ENCODE measurements around the gene IGFBP3.
A peak's percentile ranks its signal among the peaks of the same experiment; 100 is the strongest.
"Not testable (repeated sequence)": the region's sequence is repeated elsewhere in the genome, so short reads cannot be mapped to it uniquely, and the experiment has no call there.

The IGFBP3 gene, protein sequence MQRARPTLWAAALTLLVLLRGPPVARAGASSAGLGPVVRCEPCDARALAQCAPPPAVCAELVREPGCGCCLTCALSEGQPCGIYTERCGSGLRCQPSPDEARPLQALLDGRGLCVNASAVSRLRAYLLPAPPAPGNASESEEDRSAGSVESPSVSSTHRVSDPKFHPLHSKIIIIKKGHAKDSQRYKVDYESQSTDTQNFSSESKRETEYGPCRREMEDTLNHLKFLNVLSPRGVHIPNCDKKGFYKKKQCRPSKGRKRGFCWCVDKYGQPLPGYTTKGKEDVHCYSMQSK

DNA sequence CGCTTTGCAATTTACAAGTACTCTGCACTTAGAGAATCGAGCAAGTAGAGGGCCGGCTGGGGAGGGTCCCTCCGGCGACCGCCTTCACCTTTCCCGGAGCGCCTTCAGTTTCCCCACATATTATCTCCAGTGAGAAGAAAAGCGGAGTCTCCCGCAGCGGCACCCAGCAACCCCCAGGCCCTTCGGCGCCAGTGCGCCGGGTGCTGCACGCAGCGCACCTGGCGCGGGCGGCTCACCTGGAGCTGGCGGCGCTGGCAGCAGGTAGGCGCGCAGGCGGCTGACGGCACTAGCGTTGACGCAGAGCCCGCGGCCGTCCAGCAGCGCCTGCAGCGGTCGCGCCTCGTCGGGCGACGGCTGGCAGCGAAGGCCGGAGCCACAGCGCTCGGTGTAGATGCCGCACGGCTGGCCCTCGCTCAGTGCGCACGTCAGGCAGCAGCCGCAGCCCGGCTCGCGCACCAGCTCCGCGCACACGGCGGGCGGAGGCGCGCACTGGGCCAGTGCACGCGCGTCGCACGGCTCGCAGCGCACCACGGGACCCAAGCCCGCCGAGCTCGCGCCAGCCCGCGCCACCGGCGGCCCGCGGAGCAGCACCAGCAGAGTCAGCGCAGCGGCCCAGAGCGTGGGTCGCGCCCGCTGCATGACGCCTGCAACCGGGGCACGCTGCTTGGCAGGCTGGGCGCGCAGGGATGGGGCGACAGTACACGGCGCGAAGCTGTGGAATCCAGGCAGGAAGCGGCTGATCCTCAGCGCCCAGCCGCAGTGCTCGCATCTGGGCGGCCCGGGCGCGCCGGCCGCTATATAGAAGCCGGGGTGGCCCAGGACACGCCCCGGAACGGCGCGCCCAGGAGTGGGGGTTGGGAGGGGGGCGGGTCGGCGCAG lies at the start of gene IGFBP3:
Gene IGFBP3 (minus strand): TSS at position 771 of the 879 bp plus-strand sequence. CDS start 132 bp downstream, at position 639.
- DNase-seq = no peak

DNA sequence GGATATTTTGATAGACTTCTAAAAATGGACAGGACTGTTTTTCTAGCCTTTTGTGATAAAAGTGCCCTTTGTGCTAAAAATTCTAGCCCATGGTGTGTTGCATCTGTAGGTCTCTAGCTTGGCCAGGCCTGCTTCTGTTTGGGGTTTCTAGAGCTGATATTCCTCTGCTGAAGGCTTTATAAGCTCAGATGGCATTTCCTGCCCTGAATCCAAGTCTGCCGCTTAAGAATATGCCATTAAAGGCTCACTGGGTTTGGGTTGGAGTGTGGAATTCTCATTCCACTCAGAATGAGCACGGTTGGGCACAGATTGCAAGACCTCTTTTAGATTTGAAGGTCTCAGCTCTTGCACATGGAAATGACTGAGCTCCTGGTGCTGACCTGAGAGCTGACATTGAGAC lies 49.4 kb upstream of the IGFBP3 start:
- DNase-seq = no peak

- DNase-seq = no peak
Measured at GRCh38 chr7:45969940-45970339, 48.9 kb upstream of the IGFBP3 start.

- no peak for DNase-seq
Measured at GRCh38 chr7:45968856-45969541, 47.9 kb upstream of the IGFBP3 start.

- no peak for DNase-seq
Measured at GRCh38 chr7:45968312-45968711, 47.2 kb upstream of the IGFBP3 start.

DNA sequence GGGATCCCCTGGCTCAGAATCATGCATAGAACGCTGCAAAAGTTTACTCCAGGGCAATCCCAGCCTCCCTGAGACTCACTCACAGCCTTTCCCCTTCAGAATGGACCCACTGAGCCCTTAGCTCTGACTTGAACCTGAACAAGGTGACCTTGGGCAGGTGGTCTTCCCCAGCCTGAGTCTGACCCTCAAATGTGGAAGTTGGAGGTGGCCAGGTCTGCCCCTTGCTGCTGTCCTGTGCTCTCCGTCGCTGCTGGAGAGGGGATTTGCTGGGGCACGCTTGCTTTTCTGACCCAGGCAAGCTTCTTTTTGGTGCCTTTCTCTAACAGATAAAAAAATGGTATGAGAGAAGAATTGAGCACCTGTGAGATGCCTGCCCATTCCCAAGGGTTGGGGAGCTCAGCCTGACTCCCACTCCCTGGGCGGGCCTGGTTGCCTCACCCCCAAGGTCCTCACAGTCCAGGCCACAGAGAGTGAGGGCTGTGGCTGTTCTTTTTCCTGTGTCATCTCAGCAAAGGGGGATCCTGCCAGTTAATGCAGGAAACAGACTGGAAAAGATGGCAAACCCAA lies 46.6 kb upstream of the IGFBP3 start:
- DNase-seq = no peak

DNA sequence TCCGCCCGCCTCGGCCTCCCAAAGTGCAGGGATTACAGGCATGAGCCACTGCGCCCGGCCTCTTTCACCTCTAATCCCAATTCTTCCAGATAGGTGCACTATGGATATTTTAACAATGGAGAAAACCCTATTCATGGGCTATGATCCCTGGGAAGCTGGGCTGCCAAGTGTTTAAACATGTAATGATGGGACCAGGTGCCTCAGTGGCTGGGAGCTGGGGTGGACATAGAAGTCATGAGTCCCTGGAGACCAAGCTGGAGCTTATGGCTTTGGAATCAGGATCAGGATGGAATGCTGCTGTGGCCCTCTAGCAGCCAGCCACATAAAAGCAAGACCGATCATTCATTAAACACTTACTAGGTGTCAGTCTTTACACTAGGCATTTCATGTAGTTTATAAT lies 41.8 kb upstream of the IGFBP3 start:
- DNase-seq = no peak

- DNase-seq = no peak
Measured at GRCh38 chr7:45957721-45958120, 36.6 kb upstream of the IGFBP3 start.

DNA sequence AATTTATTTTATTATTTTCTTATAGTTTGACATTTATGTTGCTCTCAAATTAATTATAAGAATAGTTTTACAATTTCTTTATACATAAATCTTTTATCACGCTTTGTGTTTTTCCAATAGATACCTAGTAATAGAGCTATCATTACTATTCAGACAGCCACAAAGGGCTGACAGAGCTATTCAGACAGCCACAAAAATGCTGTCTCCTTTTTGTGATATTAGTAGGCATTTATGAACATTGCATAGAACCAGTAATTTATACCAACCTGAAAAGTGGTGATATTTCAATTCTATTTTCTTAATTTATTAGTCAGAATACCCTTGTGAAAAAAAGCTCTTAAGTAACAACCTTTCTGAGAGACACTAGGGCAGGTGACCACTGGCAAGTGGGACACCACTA lies 34.2 kb upstream of the IGFBP3 start:
- DNase-seq = no peak

DNA sequence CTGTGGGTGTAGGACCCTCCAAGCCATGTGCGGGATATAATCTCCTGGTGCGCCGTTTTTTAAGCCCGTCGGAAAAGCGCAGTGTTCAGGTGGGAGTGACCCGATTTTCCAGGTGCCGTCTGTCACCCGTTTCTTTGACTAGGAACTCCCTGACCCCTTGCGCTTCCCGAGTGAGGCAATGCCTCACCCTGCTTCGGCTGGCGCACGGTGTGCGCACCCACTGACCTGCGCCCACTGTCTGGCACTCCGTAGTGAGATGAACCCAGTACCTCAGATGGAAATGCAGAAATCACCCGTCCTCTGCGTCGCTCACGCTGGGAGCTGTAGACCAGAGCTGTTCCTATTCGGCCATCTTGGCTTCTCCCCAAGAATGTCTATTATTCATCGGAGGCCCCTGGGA lies 32.0 kb upstream of the IGFBP3 start:
- DNase-seq = not testable (repeated sequence)

DNA sequence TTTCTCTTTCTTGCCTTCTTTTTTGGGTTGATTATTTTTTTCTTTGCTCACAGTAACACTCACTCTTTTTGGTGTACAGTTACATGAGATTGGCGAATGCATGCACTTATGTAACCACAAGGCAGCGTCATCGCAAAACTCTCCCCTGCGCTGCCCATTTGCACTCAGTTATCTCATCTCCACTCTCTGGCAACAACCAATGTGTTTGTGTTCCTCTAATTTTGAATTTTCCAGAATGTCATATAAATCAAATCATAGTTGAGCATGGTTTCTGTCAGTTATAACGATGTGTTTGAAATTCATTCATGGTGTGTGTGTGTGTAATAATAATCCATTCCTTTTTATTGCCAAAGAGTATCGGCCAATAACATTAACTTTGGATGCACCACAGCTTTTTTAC lies 23.0 kb upstream of the IGFBP3 start:
- DNase-seq = no peak

DNA sequence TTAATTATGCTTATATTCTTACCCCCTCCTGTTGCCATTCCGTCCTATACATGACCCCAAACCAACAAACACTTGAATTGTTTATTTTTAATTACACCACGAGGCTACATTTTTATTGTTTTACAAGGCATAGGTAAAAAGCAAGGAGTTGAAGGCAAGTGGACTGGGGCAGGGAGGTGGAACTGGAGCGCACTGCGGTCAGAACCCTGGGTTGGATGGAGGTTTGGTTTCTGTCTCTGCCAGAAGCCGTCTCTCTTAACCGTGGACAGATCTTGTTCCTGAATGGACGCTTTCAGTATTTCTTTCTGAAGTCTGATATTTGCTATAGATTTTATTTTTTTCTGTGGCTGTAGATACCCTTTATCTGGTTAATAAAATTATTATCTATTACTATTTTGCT lies 19.9 kb upstream of the IGFBP3 start:
- DNase-seq = no peak

- DNase-seq = not testable (repeated sequence)
Measured at GRCh38 chr7:45940237-45940781, 19.2 kb upstream of the IGFBP3 start.

- no peak for DNase-seq
Measured at GRCh38 chr7:45939574-45939973, 18.5 kb upstream of the IGFBP3 start.

- DNase-seq = no peak
Measured at GRCh38 chr7:45938626-45939302, 17.7 kb upstream of the IGFBP3 start.

DNA sequence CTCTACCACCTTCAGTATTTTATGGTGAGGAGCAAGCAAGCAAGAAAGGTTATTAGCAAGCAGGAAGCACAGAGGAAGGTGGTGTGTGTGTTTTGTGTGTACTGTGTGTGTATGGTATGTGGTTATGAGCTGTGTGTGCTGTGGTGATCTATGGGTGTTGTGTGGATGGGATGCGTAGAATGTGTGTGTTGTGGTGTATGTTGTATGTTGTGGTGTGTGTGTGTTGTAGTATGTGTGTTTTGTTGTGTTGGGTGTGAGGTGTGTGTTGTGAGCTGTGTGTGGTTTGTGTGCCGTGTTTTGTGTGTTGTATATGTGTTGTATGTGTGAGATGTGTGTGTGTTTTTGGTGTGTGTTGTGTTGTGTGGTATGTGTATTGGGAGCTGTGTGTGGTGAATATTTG lies 16.8 kb upstream of the IGFBP3 start:
- DNase-seq = no peak

DNA sequence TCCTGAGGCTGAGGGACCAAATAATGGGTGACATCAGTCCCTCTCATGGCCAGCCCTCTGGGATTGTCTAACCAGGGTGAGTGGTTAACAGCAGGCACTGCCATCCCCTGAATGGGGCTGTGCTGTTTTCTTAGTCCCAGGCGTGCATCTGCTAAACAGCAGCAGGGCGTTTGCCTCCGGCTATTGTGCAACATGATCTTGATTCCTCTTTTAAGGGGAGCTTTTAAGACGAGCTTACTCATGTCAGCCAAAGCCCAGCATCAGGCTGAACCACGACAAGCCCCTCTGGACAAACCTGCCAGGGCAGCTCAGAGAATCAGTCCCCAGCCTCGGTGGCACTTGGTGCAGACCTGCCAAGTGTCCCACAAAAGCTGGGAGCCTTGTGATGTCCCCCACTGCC lies 16.2 kb upstream of the IGFBP3 start:
- no peak for DNase-seq

- no peak for DNase-seq
Measured at GRCh38 chr7:45930967-45931366, 9.9 kb upstream of the IGFBP3 start.

DNA sequence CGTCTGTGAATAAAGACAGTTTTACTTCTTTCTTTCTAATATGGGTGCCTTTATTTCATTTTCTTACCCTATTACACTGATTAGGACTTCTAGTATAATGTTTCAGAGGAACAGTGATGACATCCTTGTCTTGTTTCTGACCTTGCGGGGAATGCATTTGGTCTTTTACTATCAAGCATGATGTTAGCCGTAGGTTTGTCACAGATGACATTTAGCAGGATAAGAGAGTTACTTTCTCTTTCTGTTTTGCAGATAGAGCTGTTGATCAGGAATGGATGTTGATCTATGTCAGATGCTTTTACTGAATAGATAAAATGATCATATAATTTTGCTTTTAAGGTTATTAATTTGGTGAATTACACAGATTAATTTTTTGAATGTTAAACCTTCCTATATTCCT lies 6.6 kb upstream of the IGFBP3 start:
- no peak for DNase-seq

- no peak for DNase-seq
Measured at GRCh38 chr7:45924283-45924682, 3.2 kb upstream of the IGFBP3 start.

GRCh38 chr7:45923818-45924217 lies 2.7 kb upstream of the IGFBP3 start:
- DNase-seq = no peak

- DNase-seq = peak; percentile 75
Measured at GRCh38 chr7:45923290-45923689, 2.2 kb upstream of the IGFBP3 start.

Measured in activated effector memory CD4-positive, alpha-beta T cell treated with anti-CD3 and anti-CD28 coated beads, Interleukin-2, amount 50 U/mL, for 16 hours (primary cell).